Tibial artery (tissue), 4 donors: ENCODE measurements around the gene TEKT5.
"Not testable (repeated sequence)": the region's sequence is repeated elsewhere in the genome, so short reads cannot be mapped to it uniquely, and the experiment has no call there.

Experiments
- DNase-seq, 2 donors: peaks; one replicate each; pipeline ENCODE4 v3.0.0-alpha.2; 2019
- H3K27ac ChIP-seq, 2 donors: fragments of 200-600 bp; sonication (generic) in 1 of 2; 1 replicate in 1 of 2; 2 replicates in 1 of 2; pipeline ENCODE4 v1.5.1; 2018 to 2019; ENCODE audit warnings: mild to moderate bottlenecking in 1 of 2
- H3K27me3 ChIP-seq, 2 donors: fragments of 200-600 bp; sonication (generic) in 1 of 2; one replicate each; pipeline versions ENCODE4 v1.5.1 to v1.6.0; 2016 to 2019
- H3K36me3 ChIP-seq, 3 donors: fragments of 200-600 bp; sonication (generic) in 2 of 3; one replicate each; pipeline ENCODE4 v1.5.1; 2016 to 2019; ENCODE audit warnings: mild to moderate bottlenecking in 2 of 3
- H3K4me1 ChIP-seq, 4 donors: fragments of 200-600 bp; sonication (generic) in 2 of 4; 1 replicate in 3 of 4; 2 replicates in 1 of 4; pipeline ENCODE4 v1.5.1; 2016 to 2019
- H3K4me3 ChIP-seq, 2 donors: fragments of 200-600 bp; sonication (generic) in 1 of 2; 1 replicate in 1 of 2; 2 replicates in 1 of 2; pipeline ENCODE4 v1.5.1; 2018 to 2019; ENCODE audit warnings: mild to moderate bottlenecking in 2 of 2
- H3K9me3 ChIP-seq, 3 donors: fragments of 200-600 bp; sonication (generic) in 1 of 3; one replicate each; pipeline ENCODE4 v1.5.1; 2016 to 2019
- intact Hi-C: fragments of 100-400 bp; cut with DNase I; formaldehyde crosslinking; loops from one replicate; pipeline ENCODE4 v1.15.0; 2023; ENCODE audit warnings: low total_unique reads
- TF ChIP-seq, protein P1 (sequence below), 2 experiments: fragments of 200-600 bp in 1 of 2; fragments of 450-650 bp in 1 of 2; IDR thresholded peaks; one replicate each; pipeline ENCODE4 v1.5.1; 2017 to 2019; ENCODE audit warnings: antibody characterized with exemption in 2 of 2, mild to moderate bottlenecking in 1 of 2, moderate library complexity in 1 of 2

The TEKT5 gene

DNA sequence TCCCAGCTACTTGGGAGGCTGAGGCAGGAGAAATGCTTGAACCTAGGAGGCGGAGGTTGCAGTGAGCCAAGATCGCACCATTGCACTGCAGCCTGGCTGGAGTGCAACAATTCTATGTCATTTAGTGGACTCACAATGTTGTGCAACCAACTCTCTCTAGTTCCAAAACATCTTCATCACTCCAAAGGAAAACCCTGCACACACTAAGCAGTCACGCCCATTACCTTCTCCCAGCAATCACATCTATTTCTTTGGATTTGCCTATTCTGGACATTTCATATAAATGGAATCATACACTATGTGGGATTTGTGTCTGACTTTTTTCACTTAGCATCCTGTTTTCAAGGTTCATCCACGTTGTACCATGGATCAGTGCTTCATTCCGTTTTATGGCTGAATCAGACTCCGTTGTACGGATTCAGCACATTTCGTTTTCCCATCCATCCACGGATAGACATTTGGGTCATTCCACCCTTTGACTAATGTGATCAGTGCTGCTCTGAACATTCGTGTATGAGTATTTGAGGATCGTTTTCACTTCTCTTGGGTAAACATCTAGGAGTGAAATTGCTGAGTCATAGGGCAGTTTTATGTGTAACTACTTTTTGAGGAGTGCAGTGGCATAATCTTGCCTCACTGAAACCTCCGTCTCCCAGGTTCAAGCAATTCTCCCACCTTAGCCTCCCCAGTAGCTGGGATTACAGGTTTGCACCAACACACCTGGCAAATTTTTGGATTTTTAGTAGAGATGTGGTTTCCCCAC, 69.0 kb downstream of the TEKT5 start:
- Histone ChIP-seq H3K36me3 (no peaks in the 10 kb centered on the region), H3K27ac (no peak overlapping the region), H3K27me3 (peaks cover 0 to 4% of the 10 kb centered on the region in 2 donors), H3K9me3 (no peaks in the 10 kb centered on the region), H3K4me1 (no peaks in the 10 kb centered on the region), H3K4me3 (no peak overlapping the region)
- intact Hi-C loops = no loop called here
- no peak for DNase-seq
- TF ChIP-seq, protein P1, sequence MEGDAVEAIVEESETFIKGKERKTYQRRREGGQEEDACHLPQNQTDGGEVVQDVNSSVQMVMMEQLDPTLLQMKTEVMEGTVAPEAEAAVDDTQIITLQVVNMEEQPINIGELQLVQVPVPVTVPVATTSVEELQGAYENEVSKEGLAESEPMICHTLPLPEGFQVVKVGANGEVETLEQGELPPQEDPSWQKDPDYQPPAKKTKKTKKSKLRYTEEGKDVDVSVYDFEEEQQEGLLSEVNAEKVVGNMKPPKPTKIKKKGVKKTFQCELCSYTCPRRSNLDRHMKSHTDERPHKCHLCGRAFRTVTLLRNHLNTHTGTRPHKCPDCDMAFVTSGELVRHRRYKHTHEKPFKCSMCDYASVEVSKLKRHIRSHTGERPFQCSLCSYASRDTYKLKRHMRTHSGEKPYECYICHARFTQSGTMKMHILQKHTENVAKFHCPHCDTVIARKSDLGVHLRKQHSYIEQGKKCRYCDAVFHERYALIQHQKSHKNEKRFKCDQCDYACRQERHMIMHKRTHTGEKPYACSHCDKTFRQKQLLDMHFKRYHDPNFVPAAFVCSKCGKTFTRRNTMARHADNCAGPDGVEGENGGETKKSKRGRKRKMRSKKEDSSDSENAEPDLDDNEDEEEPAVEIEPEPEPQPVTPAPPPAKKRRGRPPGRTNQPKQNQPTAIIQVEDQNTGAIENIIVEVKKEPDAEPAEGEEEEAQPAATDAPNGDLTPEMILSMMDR (IDR thresholded peaks at IDR 0.05) = no peak

DNA sequence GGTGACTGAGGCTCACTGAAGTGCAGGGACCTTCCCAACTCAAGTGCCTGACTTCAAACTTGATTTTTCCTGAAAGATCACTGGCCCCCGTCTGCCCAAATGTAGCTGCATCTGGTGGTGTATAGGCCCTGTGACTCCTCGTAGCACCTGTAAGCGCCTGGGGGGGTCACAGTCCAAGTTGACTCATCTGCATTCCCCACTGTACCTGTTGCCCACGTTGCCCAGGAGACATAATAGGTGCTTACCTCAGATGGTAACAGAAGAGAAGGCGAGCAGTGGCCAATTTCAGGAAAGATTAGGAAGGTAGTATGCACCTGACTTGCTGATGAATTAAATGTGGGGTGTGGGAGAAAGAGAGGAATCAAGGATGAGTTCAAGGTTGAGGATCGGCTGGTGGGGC, 70.2 kb downstream of the TEKT5 start:
- no peak for DNase-seq
- H3K27me3 ChIP-seq = peaks cover 0 to 10% of the 10 kb centered on the region in 2 donors
- intact Hi-C loops = no loop called here
- H3K27ac ChIP-seq = no peak overlapping the region
- H3K4me3 ChIP-seq = no peak overlapping the region
- no peaks in the 10 kb centered on the region for H3K36me3 ChIP-seq
- H3K9me3 ChIP-seq = no peaks in the 10 kb centered on the region
- H3K4me1 ChIP-seq = peaks cover 0 to 2% (median 0%) of the 10 kb centered on the region in 4 donors
- TF ChIP-seq, protein P1 (IDR thresholded peaks at IDR 0.05) = no peak

DNA sequence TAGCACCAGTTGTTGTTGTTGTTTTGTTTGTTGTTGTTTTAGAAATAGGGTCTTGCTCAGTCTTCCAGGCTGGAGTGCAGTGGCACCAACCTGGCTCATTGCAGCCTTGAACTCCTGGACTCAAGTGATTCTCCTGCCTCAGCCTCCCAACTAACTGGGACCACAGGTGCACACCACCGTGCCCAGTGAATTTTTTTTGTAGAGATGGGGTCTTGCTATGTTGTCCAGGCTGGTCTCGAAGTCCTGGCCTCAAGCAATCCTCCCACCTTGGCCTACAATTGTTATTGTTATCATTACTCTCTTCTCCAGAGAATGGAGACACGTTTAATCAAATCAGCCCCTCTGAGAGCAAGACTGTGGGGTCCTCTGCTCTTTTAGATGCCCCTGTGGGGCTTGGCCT, 71.7 kb downstream of the TEKT5 start:
- no peak overlapping the region for H3K4me3 ChIP-seq
- H3K27ac ChIP-seq = no peak overlapping the region
- no peaks in the 10 kb centered on the region for H3K9me3 ChIP-seq
- no peaks in the 10 kb centered on the region for H3K36me3 ChIP-seq
- peaks cover 0 to 16% of the 10 kb centered on the region in 2 donors for H3K27me3 ChIP-seq
- intact Hi-C loops = no loop called here
- TF ChIP-seq, protein P1 (IDR thresholded peaks at IDR 0.05) = no peak
- no peak for DNase-seq
- H3K4me1 ChIP-seq = peaks cover 0 to 16% (median 0%) of the 10 kb centered on the region in 4 donors

DNA sequence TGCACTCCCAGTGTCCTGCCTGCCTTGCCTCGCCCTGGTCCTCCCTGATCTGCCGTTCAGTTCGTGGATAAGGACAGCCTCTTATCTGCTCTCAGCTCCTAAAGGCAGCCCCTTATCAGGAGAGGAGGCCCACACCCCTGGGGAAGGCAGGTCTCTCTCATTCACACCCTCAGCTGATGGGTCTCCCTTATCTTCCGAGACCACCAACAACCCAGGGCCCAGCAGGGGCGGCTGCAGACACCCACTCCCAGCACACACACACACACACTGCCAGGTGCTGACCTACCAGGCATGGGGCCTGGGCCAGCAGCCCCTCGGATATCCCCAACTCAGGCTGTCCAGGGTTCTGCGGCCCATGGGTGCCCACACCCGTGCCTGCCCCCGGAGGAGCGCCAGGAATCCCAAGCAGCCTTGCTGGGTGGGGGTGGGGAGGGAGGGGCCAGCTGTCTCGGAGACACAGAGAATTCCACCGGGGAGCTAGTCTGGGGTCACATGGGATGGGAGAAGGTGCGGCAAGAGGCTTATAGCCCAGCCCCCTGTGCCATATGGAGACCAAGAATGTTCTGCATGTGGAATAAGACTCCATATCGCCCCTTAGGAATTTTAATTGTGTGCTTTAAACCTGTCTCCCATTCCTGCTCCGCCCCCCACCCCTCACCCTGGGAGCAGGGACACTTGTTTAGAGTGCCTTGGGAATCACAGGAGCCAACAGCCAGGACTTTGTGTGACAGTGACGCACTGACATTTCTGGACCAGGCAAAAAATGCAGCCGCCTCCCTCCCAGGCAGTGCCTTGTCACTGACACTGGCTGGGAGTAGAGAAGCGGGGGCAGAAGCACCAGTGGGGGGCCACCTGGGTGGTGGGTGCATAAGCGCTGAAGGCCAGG, 72.5 kb downstream of the TEKT5 start:
- Histone ChIP-seq H3K36me3 (no peaks in the 10 kb centered on the region), H3K27me3 (peaks cover 0 to 20% of the 10 kb centered on the region in 2 donors), H3K9me3 (no peaks in the 10 kb centered on the region), H3K27ac (no peak overlapping the region), H3K4me3 (no peak overlapping the region), H3K4me1 (peaks cover 0 to 24% (median 3%) of the 10 kb centered on the region in 4 donors)
- TF ChIP-seq, protein P1 (IDR thresholded peaks at IDR 0.05) = no peak
- no peak for DNase-seq
- intact Hi-C loops = no loop called here

DNA sequence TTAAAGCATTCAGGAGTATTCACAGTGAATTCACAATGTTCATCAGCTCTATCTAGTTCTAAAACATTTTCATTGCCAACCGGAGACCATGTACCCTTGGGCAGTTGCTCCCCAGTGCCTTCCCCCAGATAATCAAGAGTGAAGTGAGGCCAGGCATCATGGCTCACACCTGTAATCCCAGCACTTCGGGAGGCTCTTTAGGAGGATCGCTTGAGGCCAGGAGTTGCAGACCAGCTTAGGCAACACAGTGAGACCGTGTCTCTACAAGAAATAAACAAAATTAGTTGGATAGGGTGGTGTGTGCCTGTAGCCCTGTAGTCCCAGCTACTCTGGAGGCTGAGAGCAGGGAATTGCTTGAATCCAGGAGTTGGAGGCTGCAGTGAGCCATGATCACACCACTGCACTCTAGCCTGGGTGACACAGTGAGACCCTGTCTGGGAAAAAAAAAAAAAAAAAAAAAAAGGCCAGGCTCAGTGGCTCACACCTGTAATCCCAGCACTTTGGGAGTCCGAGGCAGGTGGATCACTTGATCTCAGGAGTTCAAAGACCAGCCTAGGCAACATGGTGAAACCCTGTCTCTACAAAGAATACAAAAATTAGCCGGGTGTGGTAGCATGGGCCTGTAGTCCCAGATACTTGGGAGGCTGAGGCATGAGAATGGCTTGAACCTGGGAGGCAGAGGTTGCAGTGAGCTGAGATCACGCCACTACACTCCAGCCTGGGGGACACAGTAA, 73.3 kb downstream of the TEKT5 start:
- H3K9me3 ChIP-seq, DNase-seq, intact Hi-C loops, H3K27ac ChIP-seq, H3K4me3 ChIP-seq, H3K36me3 ChIP-seq: not testable (repeated sequence)
- Histone ChIP-seq H3K27me3 (peaks cover 0 to 22% of the 10 kb centered on the region in 2 donors), H3K4me1 (peaks cover 0 to 32% (median 4%) of the 10 kb centered on the region in 4 donors)
